ENCODE results near the gene FGF16. TPM values are rescaled to one million over a fixed set of nuclear protein-coding genes. Genes with fewer than 3 reads are reported as not detected.

Gene FGF16
- total RNA-seq, 1 experiment from 2014 or later = not detected

DNA sequence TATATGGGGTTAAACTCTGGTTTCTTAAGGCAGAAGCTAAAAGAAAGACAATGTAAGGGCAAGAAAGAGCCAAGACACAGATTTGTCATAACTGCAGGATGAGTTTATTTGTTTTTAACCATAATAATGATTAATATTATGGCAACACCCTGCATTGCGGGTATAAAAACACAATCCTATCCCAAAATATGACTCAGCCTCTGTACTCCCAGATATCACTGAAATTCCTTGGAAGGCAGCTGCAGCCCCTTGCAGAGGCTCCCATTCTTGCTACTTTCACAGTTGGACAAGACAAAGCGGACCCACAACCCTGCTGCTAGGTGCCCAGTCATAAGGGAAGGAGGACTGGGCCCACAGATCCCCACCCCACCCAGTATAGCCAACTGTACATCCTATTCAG is 20.4 kb upstream of the FGF16 start:
- ATAC-seq (no peak), DNase-seq (ENCODE audit: low read depth, low spot score) (no peak)
- POLR2A ChIA-PET = no interaction called here
- Histone ChIP-seq H3K27me3 (ENCODE audit: control insufficient read depth, insufficient read depth, low read length) (no peaks in the 10 kb centered on the region), H3K4me3 (ENCODE audit: low read depth in 2 of 2, low read length in 2 of 2) (no peak overlapping the region), H3K4me1 (ENCODE audit: control insufficient read depth, insufficient read depth, low read length) (no peaks in the 10 kb centered on the region), H3K9me3 (ENCODE audit: control insufficient read depth, insufficient read depth, low read depth, low read length) (no peaks in the 10 kb centered on the region), H3K36me3 (ENCODE audit: control insufficient read depth, insufficient read depth, low read length) (no peaks in the 10 kb centered on the region), H3K27ac (ENCODE audit: low read length) (no peak overlapping the region)
- CTCF ChIA-PET = no interaction called here
- no peak for TF ChIP-seq SIN3A (IDR thresholded peaks at IDR 0.05; ENCODE audit: borderline replicate concordance, insufficient read depth, low read depth, low read length)
- TF ChIP-seq, protein P1, sequence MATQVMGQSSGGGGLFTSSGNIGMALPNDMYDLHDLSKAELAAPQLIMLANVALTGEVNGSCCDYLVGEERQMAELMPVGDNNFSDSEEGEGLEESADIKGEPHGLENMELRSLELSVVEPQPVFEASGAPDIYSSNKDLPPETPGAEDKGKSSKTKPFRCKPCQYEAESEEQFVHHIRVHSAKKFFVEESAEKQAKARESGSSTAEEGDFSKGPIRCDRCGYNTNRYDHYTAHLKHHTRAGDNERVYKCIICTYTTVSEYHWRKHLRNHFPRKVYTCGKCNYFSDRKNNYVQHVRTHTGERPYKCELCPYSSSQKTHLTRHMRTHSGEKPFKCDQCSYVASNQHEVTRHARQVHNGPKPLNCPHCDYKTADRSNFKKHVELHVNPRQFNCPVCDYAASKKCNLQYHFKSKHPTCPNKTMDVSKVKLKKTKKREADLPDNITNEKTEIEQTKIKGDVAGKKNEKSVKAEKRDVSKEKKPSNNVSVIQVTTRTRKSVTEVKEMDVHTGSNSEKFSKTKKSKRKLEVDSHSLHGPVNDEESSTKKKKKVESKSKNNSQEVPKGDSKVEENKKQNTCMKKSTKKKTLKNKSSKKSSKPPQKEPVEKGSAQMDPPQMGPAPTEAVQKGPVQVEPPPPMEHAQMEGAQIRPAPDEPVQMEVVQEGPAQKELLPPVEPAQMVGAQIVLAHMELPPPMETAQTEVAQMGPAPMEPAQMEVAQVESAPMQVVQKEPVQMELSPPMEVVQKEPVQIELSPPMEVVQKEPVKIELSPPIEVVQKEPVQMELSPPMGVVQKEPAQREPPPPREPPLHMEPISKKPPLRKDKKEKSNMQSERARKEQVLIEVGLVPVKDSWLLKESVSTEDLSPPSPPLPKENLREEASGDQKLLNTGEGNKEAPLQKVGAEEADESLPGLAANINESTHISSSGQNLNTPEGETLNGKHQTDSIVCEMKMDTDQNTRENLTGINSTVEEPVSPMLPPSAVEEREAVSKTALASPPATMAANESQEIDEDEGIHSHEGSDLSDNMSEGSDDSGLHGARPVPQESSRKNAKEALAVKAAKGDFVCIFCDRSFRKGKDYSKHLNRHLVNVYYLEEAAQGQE (IDR thresholded peaks at IDR 0.05; ENCODE audit: insufficient read depth in 1 of 2, low read depth in 2 of 2, low read length in 1 of 2) = no peak
- TF ChIP-seq, protein P2, sequence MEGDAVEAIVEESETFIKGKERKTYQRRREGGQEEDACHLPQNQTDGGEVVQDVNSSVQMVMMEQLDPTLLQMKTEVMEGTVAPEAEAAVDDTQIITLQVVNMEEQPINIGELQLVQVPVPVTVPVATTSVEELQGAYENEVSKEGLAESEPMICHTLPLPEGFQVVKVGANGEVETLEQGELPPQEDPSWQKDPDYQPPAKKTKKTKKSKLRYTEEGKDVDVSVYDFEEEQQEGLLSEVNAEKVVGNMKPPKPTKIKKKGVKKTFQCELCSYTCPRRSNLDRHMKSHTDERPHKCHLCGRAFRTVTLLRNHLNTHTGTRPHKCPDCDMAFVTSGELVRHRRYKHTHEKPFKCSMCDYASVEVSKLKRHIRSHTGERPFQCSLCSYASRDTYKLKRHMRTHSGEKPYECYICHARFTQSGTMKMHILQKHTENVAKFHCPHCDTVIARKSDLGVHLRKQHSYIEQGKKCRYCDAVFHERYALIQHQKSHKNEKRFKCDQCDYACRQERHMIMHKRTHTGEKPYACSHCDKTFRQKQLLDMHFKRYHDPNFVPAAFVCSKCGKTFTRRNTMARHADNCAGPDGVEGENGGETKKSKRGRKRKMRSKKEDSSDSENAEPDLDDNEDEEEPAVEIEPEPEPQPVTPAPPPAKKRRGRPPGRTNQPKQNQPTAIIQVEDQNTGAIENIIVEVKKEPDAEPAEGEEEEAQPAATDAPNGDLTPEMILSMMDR (IDR thresholded peaks at IDR 0.05) = no peak
- no peak for TF ChIP-seq TCF7L2 (IDR thresholded peaks at IDR 0.05; ENCODE audit: low read depth, low read length)
- TF ChIP-seq POLR2AphosphoS5 (IDR thresholded peaks at IDR 0.05; ENCODE audit: low read depth, low read length) = no peak
- in situ Hi-C loops (cut with HindIII; ENCODE audit: low pct_unique_long_range_greater_than_20kb, low sequenced_read_pairs) (no loop called here), intact Hi-C loops (cut with micrococcal nuclease; ENCODE audit: unreplicated experiment) (no loop called here)
- BruUV-seq (replicated peaks) = no TSS peak

DNA sequence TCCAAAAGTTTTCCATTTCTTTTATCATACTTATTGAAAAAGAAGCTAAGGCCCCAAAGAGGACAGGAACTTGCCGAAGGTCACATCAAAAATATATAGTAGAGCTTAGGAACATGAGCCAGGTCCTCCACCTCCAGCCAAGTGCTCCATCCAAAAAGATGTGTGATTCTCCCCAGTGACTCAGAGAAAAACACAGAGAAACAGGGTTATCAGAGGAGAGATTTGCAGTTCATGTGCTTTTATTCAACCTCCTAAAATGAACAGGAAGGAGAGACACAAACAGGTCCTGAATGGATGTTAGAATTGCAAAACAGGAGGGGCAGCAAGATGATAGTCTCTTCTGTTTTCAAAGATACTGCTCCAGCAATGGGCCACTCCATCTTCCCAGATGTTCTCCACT is 19.6 kb upstream of the FGF16 start:
- POLR2A ChIA-PET = no interaction called here
- Histone ChIP-seq H3K9me3 (ENCODE audit: control insufficient read depth, insufficient read depth, low read depth, low read length) (no peaks in the 10 kb centered on the region), H3K27me3 (ENCODE audit: control insufficient read depth, insufficient read depth, low read length) (no peaks in the 10 kb centered on the region), H3K36me3 (ENCODE audit: control insufficient read depth, insufficient read depth, low read length) (no peaks in the 10 kb centered on the region), H3K4me3 (ENCODE audit: low read depth in 2 of 2, low read length in 2 of 2) (no peak overlapping the region), H3K27ac (ENCODE audit: low read length) (no peak overlapping the region), H3K4me1 (ENCODE audit: control insufficient read depth, insufficient read depth, low read length) (no peaks in the 10 kb centered on the region)
- TF ChIP-seq, protein P1 (IDR thresholded peaks at IDR 0.05; ENCODE audit: insufficient read depth in 1 of 2, low read depth in 2 of 2, low read length in 1 of 2) = no peak
- no peak for TF ChIP-seq POLR2AphosphoS5 (IDR thresholded peaks at IDR 0.05; ENCODE audit: low read depth, low read length)
- TF ChIP-seq TCF7L2 (IDR thresholded peaks at IDR 0.05; ENCODE audit: low read depth, low read length) = no peak
- no peak for TF ChIP-seq SIN3A (IDR thresholded peaks at IDR 0.05; ENCODE audit: borderline replicate concordance, insufficient read depth, low read depth, low read length)
- TF ChIP-seq, protein P2 (IDR thresholded peaks at IDR 0.05) = no peak
- intact Hi-C loops (cut with micrococcal nuclease; ENCODE audit: unreplicated experiment) = no loop called here
- in situ Hi-C loops (cut with HindIII; ENCODE audit: low pct_unique_long_range_greater_than_20kb, low sequenced_read_pairs) = no loop called here
- no peak for ATAC-seq
- DNase-seq (ENCODE audit: low read depth, low spot score) = no peak
- BruUV-seq (replicated peaks) = no TSS peak
- CTCF ChIA-PET = no interaction called here

Measured in Panc1 (cell line).